Heart left ventricle (tissue), 16 donors: ENCODE data around the gene LTC4S. TPM values are rescaled to one million over a fixed set of nuclear protein-coding genes. Genes with fewer than 3 reads are reported as not detected.

ENCODE experiments used
- ATAC-seq, 4 donors: fragments of 200-7000 bp; cut with Tn5 transposase; one replicate each; pipeline ENCODE4 v1.9.1; 2020 to 2022; ENCODE audit warnings: moderate library complexity in 4 of 4, mild to moderate bottlenecking in 3 of 4, moderate number of reproducible peaks in 1 of 4
- DNase-seq, 5 donors: peaks; one replicate each; pipeline ENCODE4 v3.0.0-alpha.2; 2020
- H3K27ac ChIP-seq, 12 donors: fragments of 200-600 bp; sonication (generic) in 4 of 12; one replicate each; pipeline versions ENCODE4 v1.5.0 to v1.8.0; 2016 to 2022; ENCODE audit warnings: mild to moderate bottlenecking in 2 of 12
- H3K27me3 ChIP-seq, 9 donors: fragments of 200-600 bp; sonication (generic) in 2 of 9; one replicate each; pipeline versions ENCODE4 v1.5.1 to v1.8.0; 2016 to 2022; ENCODE audit warnings: mild to moderate bottlenecking in 3 of 9
- H3K36me3 ChIP-seq, 9 donors: fragments of 200-600 bp; sonication (generic) in 2 of 9; one replicate each; pipeline versions ENCODE4 v1.5.0 to v1.8.0; 2018 to 2022; ENCODE audit warnings: mild to moderate bottlenecking in 2 of 9
- H3K4me1 ChIP-seq, 12 donors: fragments of 200-600 bp; sonication (generic) in 4 of 12; one replicate each; pipeline versions ENCODE4 v1.5.0 to v1.8.0; 2016 to 2022; ENCODE audit warnings: mild to moderate bottlenecking in 3 of 12
- H3K4me3 ChIP-seq, 12 donors: fragments of 200-600 bp; sonication (generic) in 4 of 12; one replicate each; pipeline versions ENCODE4 v1.5.0 to v1.8.0; 2017 to 2022; ENCODE audit warnings: mild to moderate bottlenecking in 9 of 12, moderate library complexity in 4 of 12
- H3K9me3 ChIP-seq, 12 donors: fragments of 200-600 bp; sonication (generic) in 4 of 12; one replicate each; pipeline versions ENCODE4 v1.5.0 to v1.8.0; 2016 to 2022; ENCODE audit warnings: mild to moderate bottlenecking in 1 of 12
- POLR2A ChIP-seq, 2 donors: fragments of 450-650 bp; IDR thresholded peaks; one replicate each; pipeline ENCODE4 v1.6.1; 2017; ENCODE audit warnings: antibody characterized with exemption in 2 of 2, mild to moderate bottlenecking in 2 of 2, moderate library complexity in 2 of 2
- WGBS, 4 donors: extraction: QIAGEN DNeasy Blood & Tissue Kit in 2 of 4; methylation state at CpG; one replicate each; pipeline versions ENCODE4 v1.1.5 to v1.1.7; 2013 to 2018; 5-methylcytosine and 5-hydroxymethylcytosine counted together
- intact Hi-C, 10 donors: fragments of 100-400 bp; cut with DNase I; formaldehyde crosslinking; loops; one replicate each; pipeline versions ENCODE4 v1.11.1 to v1.14.2; 2022
- polyA plus RNA-seq, 2 donors: library from polyadenylated mRNA; stranded (reverse); fragments of 200-250 nt; gene quantifications; one replicate each; pipeline ENCODE4 v1.2.3, GENCODE V29; 2013
- total RNA-seq, 9 donors: library from RNA; depleted of rRNA in 2 of 9; stranded (reverse); fragments of >200 nt in 2 of 9; fragmentation: NEBNext Ultra II Directional in 3 of 9; extraction: Animal tissue kit (Norgen Biotek cat#: 25700) in 3 of 9; gene quantifications; one replicate each; pipeline versions ENCODE4 v1.1.0 to v1.2.4, GENCODE V29; 2016 to 2023
- TF ChIP-seq, protein P1 (sequence below), 12 donors: fragments of 200-600 bp; sonication (generic) in 4 of 12; IDR thresholded peaks; one replicate each; pipeline versions ENCODE4 v1.5.0 to v1.8.0; 2018 to 2022; ENCODE audit warnings: antibody characterized with exemption in 12 of 12, mild to moderate bottlenecking in 5 of 12
- donor health status: ischemic (EF 13 %, LVEDD 7.1; RV severe dilation, severe dysfunction).
- donor health status: healthy with polysubstance abuse.
- donor health status: DM: no; HTN: yes; CAD: no.
- donor health status: DM: no; HTN: no; CAD: no.
- donor health status: ischemic (EF 25% LVEDD 6.9; RV normal size, moderate dysfunction).
- donor health status: ischemic (EF 25% LVEDD 5.7; RV mildly dilated, moderate dysfunction).
- donor health status: healthy.
- donor health status: DM: yes; HTN: yes; CAD: no.
- donor health status: ischemic (EF 35%, LVEDD 5.7; RV mildly dilated, moderate dysfunction).
- donor health status: nonischemic (EF 11% LVEDD 7.7; RV severe dilation, severe dysfunction).
- donor health status: DM: yes; HTN: yes; CAD: no.
- donor health status: PGD.
- donor health status: ischemic (EF 29% LVEDD 5.4; RV normal size, mild dysfunction).
- donor health status: nonischemic (EF 23%, LVEDD 6.1; RV moderate dilation, normal function).

The LTC4S gene
- total and polyA plus RNA-seq, 11 donors = 3.3 to 16.7 (median 9.5) TPM

DNA sequence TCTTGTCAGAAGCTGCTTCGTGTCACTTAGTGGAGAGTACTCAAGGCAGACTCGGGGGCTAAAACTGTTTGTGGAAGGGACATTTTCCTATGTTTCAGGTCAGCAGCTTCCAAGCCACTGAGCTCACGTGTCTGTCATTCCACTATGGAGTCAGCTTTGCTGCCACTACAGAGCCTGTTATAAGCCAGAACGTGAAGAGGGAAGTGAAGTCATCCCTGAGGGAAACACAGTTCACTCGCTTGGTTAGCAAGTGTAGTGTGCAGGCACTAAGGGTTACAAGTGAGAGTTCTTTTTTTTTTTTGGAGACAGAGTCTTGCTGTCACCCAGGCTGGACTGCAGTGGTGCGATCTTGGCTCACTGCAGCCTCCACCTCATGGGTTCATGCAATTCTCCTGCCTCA, 24.5 kb upstream of the LTC4S start:
- peaks cover 2 to 92% (median 82%) of the 10 kb centered on the region in 9 donors for H3K36me3 ChIP-seq
- peaks cover 0 to 56% (median 25%) of the 10 kb centered on the region in 12 donors for H3K4me1 ChIP-seq
- DNase-seq (no peak), ATAC-seq (no peak)
- H3K27ac ChIP-seq = no peak overlapping the region
- H3K27me3 ChIP-seq = no peaks in the 10 kb centered on the region
- H3K4me3 ChIP-seq = no peak overlapping the region
- no peak for TF ChIP-seq POLR2A (IDR thresholded peaks at IDR 0.05)
- TF ChIP-seq, protein P1, sequence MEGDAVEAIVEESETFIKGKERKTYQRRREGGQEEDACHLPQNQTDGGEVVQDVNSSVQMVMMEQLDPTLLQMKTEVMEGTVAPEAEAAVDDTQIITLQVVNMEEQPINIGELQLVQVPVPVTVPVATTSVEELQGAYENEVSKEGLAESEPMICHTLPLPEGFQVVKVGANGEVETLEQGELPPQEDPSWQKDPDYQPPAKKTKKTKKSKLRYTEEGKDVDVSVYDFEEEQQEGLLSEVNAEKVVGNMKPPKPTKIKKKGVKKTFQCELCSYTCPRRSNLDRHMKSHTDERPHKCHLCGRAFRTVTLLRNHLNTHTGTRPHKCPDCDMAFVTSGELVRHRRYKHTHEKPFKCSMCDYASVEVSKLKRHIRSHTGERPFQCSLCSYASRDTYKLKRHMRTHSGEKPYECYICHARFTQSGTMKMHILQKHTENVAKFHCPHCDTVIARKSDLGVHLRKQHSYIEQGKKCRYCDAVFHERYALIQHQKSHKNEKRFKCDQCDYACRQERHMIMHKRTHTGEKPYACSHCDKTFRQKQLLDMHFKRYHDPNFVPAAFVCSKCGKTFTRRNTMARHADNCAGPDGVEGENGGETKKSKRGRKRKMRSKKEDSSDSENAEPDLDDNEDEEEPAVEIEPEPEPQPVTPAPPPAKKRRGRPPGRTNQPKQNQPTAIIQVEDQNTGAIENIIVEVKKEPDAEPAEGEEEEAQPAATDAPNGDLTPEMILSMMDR (IDR thresholded peaks at IDR 0.05) = no peak
- no peaks in the 10 kb centered on the region for H3K9me3 ChIP-seq
- WGBS, 4 donors = 71 to 88% (median 80%) methylated on average over 5 to 6 of the region's 6 CpGs
- intact Hi-C loops = loop anchor here in 1 of 10 donors (10.0 kb wide), 2 partner anchors 86 to 136 kb away; partner anchors contain the start of genes MRNIP and TBC1D9B

DNA sequence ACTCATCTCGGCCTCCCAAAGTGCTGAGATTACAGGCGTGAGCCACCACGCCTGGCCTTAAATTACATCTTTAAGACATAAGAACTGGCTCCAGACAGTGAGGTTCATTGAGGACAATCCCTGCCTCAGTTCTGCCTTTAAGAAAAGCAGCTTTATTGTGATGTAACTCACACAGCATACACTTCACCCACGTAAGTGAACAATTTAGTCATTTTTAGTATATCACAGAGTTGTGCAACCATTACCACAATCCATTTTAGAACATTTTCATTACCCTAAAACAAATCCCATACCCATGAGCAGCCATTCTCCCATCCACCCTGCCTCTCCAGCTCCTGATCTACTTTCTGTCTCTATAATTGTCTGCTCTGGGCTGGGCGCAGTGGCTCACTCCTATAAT, 24.0 kb upstream of the LTC4S start:
- H3K27me3 ChIP-seq = no peaks in the 10 kb centered on the region
- peaks cover 0 to 51% (median 23%) of the 10 kb centered on the region in 12 donors for H3K4me1 ChIP-seq
- ATAC-seq = no peak
- DNase-seq = no peak
- H3K27ac ChIP-seq = no peak overlapping the region
- 92 to 97% (median 95%) methylated on average over 5 of the region's 5 CpGs for WGBS, 4 donors
- no peaks in the 10 kb centered on the region for H3K9me3 ChIP-seq
- TF ChIP-seq, protein P1 (IDR thresholded peaks at IDR 0.05) = no peak
- TF ChIP-seq POLR2A (IDR thresholded peaks at IDR 0.05) = no peak
- H3K4me3 ChIP-seq = no peak overlapping the region
- H3K36me3 ChIP-seq = peaks cover 2 to 97% (median 87%) of the 10 kb centered on the region in 9 donors
- intact Hi-C loops = loop anchor here in 1 of 10 donors (10.0 kb wide), 2 partner anchors 85 to 135 kb away; partner anchors contain the start of genes MRNIP and TBC1D9B

DNA sequence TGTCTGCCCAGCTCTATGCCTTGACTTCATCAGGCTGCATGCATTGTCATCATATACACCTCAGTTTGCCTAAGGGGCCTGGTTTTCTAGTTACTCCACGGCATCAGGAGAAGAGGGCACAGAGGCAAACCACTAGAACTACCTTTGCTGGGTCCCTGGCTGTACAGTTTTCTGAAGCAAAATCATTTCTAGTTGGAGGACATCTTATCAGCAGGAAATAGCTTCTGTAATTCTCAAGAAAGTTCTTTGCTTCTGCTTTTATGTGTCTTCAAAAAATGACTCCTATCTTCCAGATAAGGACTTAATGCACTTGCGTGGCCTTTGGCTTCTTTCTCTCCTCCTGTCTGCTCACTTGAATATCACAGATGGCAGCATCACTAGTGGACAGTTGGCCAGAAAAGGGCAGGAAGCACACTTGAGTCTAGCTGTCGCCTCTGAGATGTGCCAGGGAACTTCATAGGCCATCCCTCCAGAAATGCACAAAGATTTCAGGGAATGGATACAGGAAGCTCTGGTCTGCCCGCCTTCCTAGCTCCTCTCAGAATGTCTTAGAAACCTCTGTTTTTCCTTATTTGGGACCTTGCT, 22.4 kb upstream of the LTC4S start:
- Histone ChIP-seq H3K9me3 (no peaks in the 10 kb centered on the region), H3K36me3 (peaks cover 2 to 100% (median 90%) of the 10 kb centered on the region in 9 donors), H3K4me3 (no peak overlapping the region), H3K27ac (no peak overlapping the region), H3K4me1 (peaks cover 0 to 47% (median 6%) of the 10 kb centered on the region in 12 donors), H3K27me3 (no peaks in the 10 kb centered on the region)
- WGBS, 4 donors = 79 to 87% (median 85%) methylated on average over 4 of the region's 4 CpGs
- DNase-seq (no peak), ATAC-seq (no peak)
- no peak for TF ChIP-seq POLR2A (IDR thresholded peaks at IDR 0.05)
- TF ChIP-seq, protein P1 (IDR thresholded peaks at IDR 0.05) = no peak
- intact Hi-C loops = no loop called here

DNA sequence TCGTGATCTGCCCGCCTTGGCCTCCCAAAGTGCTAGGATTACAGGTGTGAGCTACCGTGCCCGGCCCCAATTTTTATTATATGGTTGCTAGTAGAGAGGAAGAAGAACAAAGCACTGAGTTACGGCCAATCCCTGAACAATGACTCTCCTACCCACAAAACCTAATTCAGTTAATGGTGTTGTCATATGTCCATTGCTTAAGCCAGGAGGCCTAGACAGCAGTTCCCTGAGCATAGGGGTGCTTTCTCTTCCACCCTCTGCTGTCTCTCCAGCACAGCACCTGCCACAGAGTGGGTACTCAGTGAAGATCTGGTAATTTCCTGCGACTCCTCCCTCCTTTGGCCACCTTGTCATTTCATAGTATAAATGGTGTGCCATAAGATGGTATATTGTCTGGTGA, 21.4 kb upstream of the LTC4S start:
- WGBS, 4 donors = 90 to 97% (median 92%) methylated on average over 6 of the region's 6 CpGs

More for the DNA sequence above, 21.4 kb upstream of the LTC4S start:
- Histone ChIP-seq H3K4me1 (peaks cover 0 to 47% (median 2%) of the 10 kb centered on the region in 12 donors), H3K4me3 (no peak overlapping the region), H3K9me3 (no peaks in the 10 kb centered on the region), H3K27ac (no peak overlapping the region), H3K27me3 (no peaks in the 10 kb centered on the region), H3K36me3 (peaks cover 2 to 100% (median 87%) of the 10 kb centered on the region in 9 donors)
- ATAC-seq = no peak
- TF ChIP-seq, protein P1 (IDR thresholded peaks at IDR 0.05) = no peak
- no peak for TF ChIP-seq POLR2A (IDR thresholded peaks at IDR 0.05)
- no peak for DNase-seq
- intact Hi-C loops = no loop called here
